ENCODE measurements around the gene MMP25.
A peak's percentile ranks its signal among the peaks of the same experiment; 100 is the strongest.

MMP25 gene

DNA sequence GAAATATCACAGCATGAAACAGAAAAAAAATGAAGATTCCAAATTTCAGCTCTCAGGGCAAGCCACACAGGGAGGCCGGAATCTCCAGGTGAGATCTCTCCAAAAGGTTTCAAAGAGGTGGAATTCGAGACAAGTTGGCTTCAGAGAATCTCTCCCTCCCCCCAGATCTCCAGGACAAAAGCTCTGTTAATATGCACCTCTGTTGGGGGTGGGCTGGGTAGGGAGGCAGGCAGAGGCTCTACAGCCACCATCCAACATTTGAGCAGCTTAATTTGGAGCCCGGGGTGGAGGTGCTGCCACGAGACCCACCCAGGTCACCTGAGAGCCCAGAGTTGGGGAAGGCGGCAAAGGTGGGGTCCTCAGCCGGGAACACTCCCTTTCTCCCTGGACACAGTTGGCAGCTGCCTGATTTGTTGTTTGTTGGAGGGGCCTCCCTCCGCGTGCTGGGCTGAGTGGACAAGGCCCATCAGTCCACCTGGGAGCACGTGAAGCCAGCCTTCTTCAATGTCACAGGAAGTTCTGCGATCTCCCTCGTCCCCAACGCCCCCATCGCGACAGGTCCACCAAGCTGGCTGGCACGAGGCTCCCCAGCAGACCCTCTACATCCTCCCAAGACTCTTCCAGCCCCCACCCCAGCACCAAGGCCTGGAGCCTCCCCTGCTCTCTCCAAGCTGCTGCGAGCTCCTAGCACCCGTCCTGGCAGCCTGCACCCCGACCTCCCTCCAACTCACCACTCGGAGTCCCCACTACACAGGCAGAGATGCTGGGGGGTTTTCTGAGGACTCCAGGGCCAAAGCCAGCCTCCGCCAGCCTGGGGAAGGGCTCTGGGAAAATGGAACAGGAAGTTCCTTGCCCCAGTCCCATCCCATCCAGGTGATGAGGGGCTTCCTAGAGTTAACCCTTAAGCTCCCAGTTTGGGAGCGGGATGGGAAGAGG lies 52.4 kb downstream of the MMP25 start, which contains the start of gene ZSCAN10:
TSS of gene ZSCAN10 (minus strand) at position 836 of the 936 bp plus-strand sequence. CDS start 6,357 bp downstream, outside the sequence.
- no peak within 1 kb of the TSS for H3K4me3 ChIP-seq (ENCODE audit: low read depth, low read length)
- H3K4me1 ChIP-seq, result peaks cover 9% of the 10 kb centered on the region
- H3K9ac ChIP-seq, result no peak within 1 kb of the TSS
- no peaks in the 10 kb centered on the region for H3K79me2 ChIP-seq
- no peak for TF ChIP-seq CTCF (IDR thresholded peaks at IDR 0.05)
- peak within 1 kb of the TSS; percentile 89 for H2AFZ ChIP-seq
- H3K27ac ChIP-seq, result peak within 1 kb of the TSS; percentile 4
- no peaks in the 10 kb centered on the region for H3K27me3 ChIP-seq (ENCODE audit: control insufficient read depth, insufficient read depth, low read length)
- no peaks in the 10 kb centered on the region for H3K36me3 ChIP-seq (ENCODE audit: control insufficient read depth, insufficient read depth, low read length)
- peak within 1 kb of the TSS; percentile 21 for H3K4me2 ChIP-seq (ENCODE audit: low read length)
- H3K9me3 ChIP-seq (ENCODE audit: control insufficient read depth, low read length), result no peaks in the 10 kb centered on the region

GRCh38 chr16:3099395-3099731 lies 53.0 kb downstream of the MMP25 start:
- no peaks in the 10 kb centered on the region for H3K36me3 ChIP-seq (ENCODE audit: control insufficient read depth, insufficient read depth, low read length)
- no peak overlapping the region for H3K4me3 ChIP-seq (ENCODE audit: low read depth, low read length)
- no peaks in the 10 kb centered on the region for H3K27me3 ChIP-seq (ENCODE audit: control insufficient read depth, insufficient read depth, low read length)
- peak overlapping the region; percentile 4 for H3K27ac ChIP-seq
- H3K4me2 ChIP-seq (ENCODE audit: low read length), result no peak overlapping the region
- no peak overlapping the region for H3K9ac ChIP-seq
- peak overlapping the region; percentile 89 for H2AFZ ChIP-seq
- TF ChIP-seq CTCF (IDR thresholded peaks at IDR 0.05), result no peak
- H3K4me1 ChIP-seq, result peaks cover 9% of the 10 kb centered on the region
- H3K9me3 ChIP-seq (ENCODE audit: control insufficient read depth, low read length), result no peaks in the 10 kb centered on the region
- no peaks in the 10 kb centered on the region for H3K79me2 ChIP-seq

DNA sequence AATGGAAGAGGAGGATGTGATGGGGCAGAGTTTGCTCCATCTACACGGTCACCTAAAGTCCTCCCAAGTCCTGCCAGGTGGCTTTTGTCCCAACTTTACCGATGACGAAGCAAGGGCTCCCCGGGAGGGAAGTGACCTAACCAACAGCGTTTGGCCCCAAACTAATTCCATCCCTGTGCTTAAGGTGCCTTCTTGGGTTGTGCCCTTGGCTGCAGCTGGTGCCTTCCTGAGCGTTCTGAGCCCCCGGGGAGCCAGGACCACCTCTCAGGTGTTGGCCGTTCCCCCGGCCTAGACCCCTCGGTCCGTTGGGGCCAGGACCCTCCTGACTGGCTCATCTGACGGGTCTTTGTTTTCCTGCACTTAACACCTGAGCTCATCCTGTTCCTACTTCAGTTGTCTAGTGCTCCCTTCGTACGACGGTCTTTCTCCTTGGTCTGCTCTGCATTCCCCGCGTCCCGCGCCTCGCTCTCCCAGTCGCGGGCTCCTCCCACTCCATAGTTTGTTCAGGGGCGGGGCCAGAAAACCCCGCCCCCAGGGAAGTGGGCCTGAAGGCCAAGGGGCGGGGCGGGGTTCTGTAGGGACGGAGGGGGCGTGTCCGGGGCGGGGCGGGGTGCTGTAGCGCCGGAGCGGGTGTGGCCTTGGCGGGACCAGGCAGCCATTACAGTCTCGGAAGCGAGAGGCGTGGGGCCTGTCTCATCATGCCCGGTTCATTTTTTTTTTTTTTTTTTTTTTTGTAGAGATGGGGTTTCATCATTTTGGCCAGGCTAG lies 53.6 kb downstream of the MMP25 start:
- Histone ChIP-seq H3K27ac (peak overlapping the region; percentile 4), H3K4me1 (peaks cover 9% of the 10 kb centered on the region), H3K36me3 (ENCODE audit: control insufficient read depth, insufficient read depth, low read length) (no peaks in the 10 kb centered on the region), H3K9ac (no peak overlapping the region), H3K4me2 (ENCODE audit: low read length) (peak overlapping the region; percentile 21), H3K9me3 (ENCODE audit: control insufficient read depth, low read length) (no peaks in the 10 kb centered on the region), H3K27me3 (ENCODE audit: control insufficient read depth, insufficient read depth, low read length) (no peaks in the 10 kb centered on the region), H3K79me2 (no peaks in the 10 kb centered on the region), H2AFZ (peak overlapping the region; percentile 89), H3K4me3 (ENCODE audit: low read depth, low read length) (no peak overlapping the region)
- TF ChIP-seq CTCF (IDR thresholded peaks at IDR 0.05), result no peak

- peaks cover 9% of the 10 kb centered on the region for H3K4me1 ChIP-seq
- H2AFZ ChIP-seq, result no peak overlapping the region
- H3K27me3 ChIP-seq (ENCODE audit: control insufficient read depth, insufficient read depth, low read length), result no peaks in the 10 kb centered on the region
- H3K4me3 ChIP-seq (ENCODE audit: low read depth, low read length), result no peak overlapping the region
- no peaks in the 10 kb centered on the region for H3K36me3 ChIP-seq (ENCODE audit: control insufficient read depth, insufficient read depth, low read length)
- peak overlapping the region; percentile 29 for H3K27ac ChIP-seq
- no peaks in the 10 kb centered on the region for H3K79me2 ChIP-seq
- H3K9me3 ChIP-seq (ENCODE audit: control insufficient read depth, low read length), result no peaks in the 10 kb centered on the region
- no peak overlapping the region for H3K9ac ChIP-seq
- no peak overlapping the region for H3K4me2 ChIP-seq (ENCODE audit: low read length)
- no peak for TF ChIP-seq CTCF (IDR thresholded peaks at IDR 0.05)
Measured at GRCh38 chr16:3101018-3101840, 54.9 kb downstream of the MMP25 start.
